Panc1 (cell line): Measurements from ENCODE around the gene CRYBG1. TPM values are rescaled to one million over a fixed set of nuclear protein-coding genes. Genes with fewer than 3 reads are reported as not detected.
A peak's percentile ranks its signal among the peaks of the same experiment; 100 is the strongest.

ENCODE experiments used
- ATAC-seq: fragments of 200-7000 bp; cut with Tn5 transposase; 2 replicates; pipeline ENCODE4 v1.9.1; 2020; ENCODE audit warnings: mild to moderate bottlenecking, moderate library complexity
- BruUV-seq: library from RNA; stranded (reverse); fragments of 400-500 nt; replicated peaks from 2 replicates; lab custom pipeline; 2021; lab: Mats Ljungman, UMichigan
- CTCF ChIA-PET: fragments of 300-600 bp; sonication (Branson Sonifier 250); formaldehyde crosslinking; loops from one replicate; lab custom pipeline; 2022; ENCODE audit warnings: antibody characterized with exemption; lab: Charles Lee
- POLR2A ChIA-PET: fragments of 300-600 bp; sonication (Branson Sonifier 250); formaldehyde crosslinking; loops from one replicate; lab custom pipeline; 2022; ENCODE audit warnings: antibody characterized with exemption; lab: Charles Lee
- DNase-seq: peaks from one replicate; pipeline ENCODE4 v3.0.0-alpha.2; 2010; ENCODE audit warnings: low read depth, low spot score
- H3K27ac ChIP-seq: 2 replicates; pipeline ENCODE4 v1.5.1; 2011; ENCODE audit warnings: mild to moderate bottlenecking, low read length, inconsistent platforms
- H3K27me3 ChIP-seq: fragments of 200-500 bp; sonication (Bioruptor generic); 2 replicates; pipeline ENCODE4 v1.6.0; 2014; ENCODE audit warnings: low read length, inconsistent platforms; ENCODE audit not compliant: control insufficient read depth, insufficient read depth
- H3K36me3 ChIP-seq: fragments of 200-500 bp; sonication (Bioruptor generic); 2 replicates; pipeline ENCODE4 v1.5.1; 2014; ENCODE audit warnings: inconsistent platforms, mild to moderate bottlenecking, low read length, moderate library complexity; ENCODE audit not compliant: control insufficient read depth, insufficient read depth
- H3K4me1 ChIP-seq: 2 replicates; pipeline ENCODE4 v1.5.1; 2011; ENCODE audit warnings: inconsistent platforms, mild to moderate bottlenecking, low read length, moderate library complexity; ENCODE audit not compliant: control insufficient read depth, insufficient read depth
- H3K4me3 ChIP-seq, 2 experiments: 2 replicates each; pipeline ENCODE4 v1.5.1; 2011 to 2012; ENCODE audit warnings: low read depth in 2 of 2, low read length in 2 of 2, mild to moderate bottlenecking in 2 of 2, inconsistent platforms in 1 of 2, moderate library complexity in 1 of 2
- H3K9me3 ChIP-seq: fragments of 200-500 bp; sonication (Bioruptor generic); 2 replicates; pipeline ENCODE4 v1.5.1; 2014; ENCODE audit warnings: low read depth, mild to moderate bottlenecking, inconsistent platforms, low read length, moderate library complexity; ENCODE audit not compliant: control insufficient read depth, insufficient read depth
- CTCF ChIP-seq: fragments of 450-650 bp; IDR thresholded peaks from 2 replicates; pipeline ENCODE4 v1.5.1; 2017; ENCODE audit warnings: mild to moderate bottlenecking
- POLR2AphosphoS5 ChIP-seq: IDR thresholded peaks from 2 replicates; pipeline ENCODE4 v1.6.1; 2012; ENCODE audit warnings: mild to moderate bottlenecking, low read depth, low read length, moderate library complexity
- REST ChIP-seq, 2 experiments: IDR thresholded peaks; 2 replicates each; pipeline ENCODE4 v1.6.1; 2011 to 2012; ENCODE audit warnings: low read depth in 2 of 2, control low read depth in 1 of 2, low read length in 1 of 2, mild to moderate bottlenecking in 1 of 2, moderate library complexity in 1 of 2; ENCODE audit not compliant: insufficient read depth in 1 of 2
- SIN3A ChIP-seq: IDR thresholded peaks from 2 replicates; pipeline ENCODE4 v1.6.1; 2012; ENCODE audit warnings: low read depth, mild to moderate bottlenecking, low read length, moderate library complexity, borderline replicate concordance; ENCODE audit not compliant: insufficient read depth
- TCF7L2 ChIP-seq: IDR thresholded peaks from 2 replicates; pipeline ENCODE4 v1.6.1; 2011; ENCODE audit warnings: mild to moderate bottlenecking, low read depth, low read length, inconsistent platforms
- in situ Hi-C: cut with HindIII; loops from 2 replicates; pipeline ENCODE4 v1.10.0; 2016; ENCODE audit warnings: low sequenced_read_pairs, low pct_unique_long_range_greater_than_20kb
- intact Hi-C: fragments of 100-400 bp; cut with micrococcal nuclease; formaldehyde crosslinking; loops from one replicate; pipeline ENCODE4 v1.10.0; 2022; ENCODE audit not compliant: unreplicated experiment
- total RNA-seq: library from RNA; stranded (reverse); gene quantifications from one replicate; pipeline ENCODE4 v1.2.1, GENCODE V29; 2021; ENCODE audit not compliant: unreplicated experiment

The CRYBG1 gene
- total RNA-seq, 1 experiment from 2014 or later = 32.3 TPM

GRCh38 chr6:106508834-106509233 lies 148.3 kb downstream of the CRYBG1 start:
- intact Hi-C loops = no loop called here
- no peak for DNase-seq
- TF ChIP-seq POLR2AphosphoS5 (no peak), CTCF (no peak), SIN3A (no peak), REST (IDR thresholded peaks at IDR 0.05; ENCODE audit: insufficient read depth in 1 of 2, low read depth in 2 of 2, low read length in 1 of 2) (no peak), TCF7L2 (no peak)
- POLR2A ChIA-PET = no interaction called here
- Histone ChIP-seq H3K4me1 (peaks cover 15% of the 10 kb centered on the region), H3K4me3 (no peak overlapping the region), H3K27me3 (no peaks in the 10 kb centered on the region), H3K9me3 (no peaks in the 10 kb centered on the region), H3K36me3 (no peaks in the 10 kb centered on the region), H3K27ac (peak overlapping the region; percentile 32; the same call in 1 of the 2 replicates)
- no TSS peak for BruUV-seq
- in situ Hi-C loops = no loop called here
- ATAC-seq = no peak
- CTCF ChIA-PET = no interaction called here

GRCh38 chr6:106509420-106510089 lies 149.0 kb downstream of the CRYBG1 start:
- intact Hi-C loops (no loop called here), in situ Hi-C loops (no loop called here)
- BruUV-seq = no TSS peak
- peak overlapping the region; percentile 80 to 82 for H3K4me3 ChIP-seq
- TF ChIP-seq CTCF = no peak
- TF ChIP-seq REST (IDR thresholded peaks at IDR 0.05; ENCODE audit: insufficient read depth in 1 of 2, low read depth in 2 of 2, low read length in 1 of 2) = no peak
- TF ChIP-seq TCF7L2 = no peak
- no peak for TF ChIP-seq POLR2AphosphoS5
- TF ChIP-seq SIN3A = no peak
- H3K27ac ChIP-seq = peak overlapping the region; percentile 97
- POLR2A ChIA-PET = interaction anchor here (0.6 kb wide), 1 partner anchor 522 kb away, joined by 6 read pairs; no protein-coding TSS in a partner anchor
- DNase-seq (no peak), ATAC-seq (no peak)
- no peaks in the 10 kb centered on the region for H3K36me3 ChIP-seq
- H3K4me1 ChIP-seq = peaks cover 21% of the 10 kb centered on the region
- CTCF ChIA-PET = interaction anchor here (0.7 to 0.8 kb wide), 2 partner anchors 12 to 98 kb away, joined by 3 read pairs; no protein-coding TSS in a partner anchor
- H3K27me3 ChIP-seq = no peaks in the 10 kb centered on the region
- H3K9me3 ChIP-seq = no peaks in the 10 kb centered on the region
